HepG2 (cell line): Measurements from ENCODE around the gene MAP2K5. TPM values are rescaled to one million over a fixed set of nuclear protein-coding genes. Genes with fewer than 3 reads are reported as not detected.

Source experiments
- ARID2 ChIP-seq: sonication (generic); formaldehyde crosslinking; IDR thresholded peaks from 2 replicates; pipeline ENCODE4 v1.8.1; 2022; ENCODE audit warnings: mild to moderate bottlenecking, missing genetic modification reagents, borderline replicate concordance
- ATF3 ChIP-seq: sonication (generic); formaldehyde crosslinking; IDR thresholded peaks from 2 replicates; pipeline ENCODE4 v1.4.0; 2020; ENCODE audit warnings: missing genetic modification reagents
- ATRX ChIP-seq: sonication (generic); formaldehyde crosslinking; IDR thresholded peaks from 2 replicates; pipeline ENCODE4 v1.4.0; 2020; ENCODE audit warnings: missing genetic modification reagents, borderline replicate concordance
- DNMT1 ChIP-seq: sonication (generic); formaldehyde crosslinking; IDR thresholded peaks from 2 replicates; pipeline ENCODE4 v1.5.1; 2020; ENCODE audit warnings: mild to moderate bottlenecking, missing genetic modification reagents
- GATAD2A ChIP-seq: IDR thresholded peaks from 2 replicates; pipeline ENCODE4 v1.6.1; 2016
- HHEX ChIP-seq: IDR thresholded peaks from 2 replicates; pipeline ENCODE4 v1.6.1; 2016; ENCODE audit warnings: control low read depth
- HIVEP1 ChIP-seq: sonication (generic); formaldehyde crosslinking; IDR thresholded peaks from 2 replicates; pipeline ENCODE4 v1.4.0; 2020; ENCODE audit warnings: mild to moderate bottlenecking, missing genetic modification reagents
- JUND ChIP-seq: sonication (generic); formaldehyde crosslinking; IDR thresholded peaks from 2 replicates; pipeline ENCODE4 v1.8.0; 2022; ENCODE audit warnings: mild to moderate bottlenecking, missing genetic modification reagents
- MAZ ChIP-seq, 2 experiments: sonication (generic) in 1 of 2; formaldehyde crosslinking in 1 of 2; IDR thresholded peaks; 2 replicates each; pipeline versions ENCODE4 v1.5.0 to v1.6.1; 2012 to 2020; ENCODE audit warnings: low read depth in 2 of 2, mild to moderate bottlenecking in 2 of 2, borderline replicate concordance in 1 of 2, improper control_type of control experiment in 1 of 2, low read length in 1 of 2, missing genetic modification reagents in 1 of 2, moderate library complexity in 1 of 2
- POLR2G ChIP-seq: fragments of 200-400 bp; formaldehyde crosslinking; IDR thresholded peaks from 2 replicates; pipeline ENCODE4 v1.6.1; 2018; ENCODE audit warnings: mild to moderate bottlenecking, low read depth, low read length, moderate library complexity
- TAF1 ChIP-seq: sonication (generic); formaldehyde crosslinking; IDR thresholded peaks from 2 replicates; pipeline ENCODE4 v1.4.0; 2020; ENCODE audit warnings: missing genetic modification reagents
- ZFP37 ChIP-seq: sonication (generic); formaldehyde crosslinking; IDR thresholded peaks from 2 replicates; pipeline ENCODE4 v1.4.0; 2020; ENCODE audit warnings: missing genetic modification reagents, borderline replicate concordance
- ZKSCAN1 ChIP-seq: fragments of 150-350 bp; IDR thresholded peaks from 2 replicates; pipeline ENCODE4 v1.6.1; 2014; ENCODE audit warnings: low read length
- ZMYM4 ChIP-seq: sonication (generic); formaldehyde crosslinking; IDR thresholded peaks from 2 replicates; pipeline ENCODE4 v1.8.1; 2023; ENCODE audit warnings: mild to moderate bottlenecking, missing genetic modification reagents
- ZNF18 ChIP-seq: sonication (generic); formaldehyde crosslinking; IDR thresholded peaks from 2 replicates; pipeline ENCODE4 v1.8.0; 2022; ENCODE audit warnings: mild to moderate bottlenecking, missing genetic modification reagents; ENCODE audit not compliant: insufficient replicate concordance
- ZNF3 ChIP-seq: IDR thresholded peaks from 2 replicates; pipeline ENCODE4 v1.7.0; 2017; ENCODE audit warnings: inconsistent platforms
- ZNF44 ChIP-seq: sonication (generic); formaldehyde crosslinking; IDR thresholded peaks from 2 replicates; pipeline ENCODE4 v1.5.1; 2020; ENCODE audit warnings: mild to moderate bottlenecking, missing genetic modification reagents
- ZNF570 ChIP-seq: sonication (generic); formaldehyde crosslinking; IDR thresholded peaks from 2 replicates; pipeline ENCODE4 v1.4.0; 2020; ENCODE audit warnings: mild to moderate bottlenecking, missing genetic modification reagents, borderline replicate concordance
- ZNF644 ChIP-seq: IDR thresholded peaks from 2 replicates; pipeline ENCODE4 v1.6.1; 2016; ENCODE audit warnings: low read depth
- polyA plus RNA-seq, 8 experiments: library from polyadenylated mRNA; depleted of rRNA in 3 of 8; stranded (reverse) in 7 of 8; unstranded in 1 of 8; fragments of >200 nt; fragmentation: Illumina TruSeq in 4 of 8; extraction: Trizol in 4 of 8; gene quantifications; 2 replicates each; pipeline versions ENCODE4 v1.2.1 to v1.2.3, GENCODE V29; 2011 to 2016; ENCODE audit warnings: low read depth in 4 of 8, missing spikeins in 1 of 8, mixed read lengths in 1 of 8; ENCODE audit not compliant: insufficient read depth in 1 of 8
- total RNA-seq, 5 experiments: library from RNA; depleted of rRNA; stranded (reverse); fragments of >200 nt; fragmentation: Illumina TruSeq; extraction: Trizol; gene quantifications; 2 replicates each; pipeline ENCODE4 v1.2.3, GENCODE V29; 2016; ENCODE audit warnings: low read depth in 1 of 5
- TF ChIP-seq, protein P1 (sequence below): sonication (generic); formaldehyde crosslinking; IDR thresholded peaks from 2 replicates; pipeline ENCODE4 v1.4.0; 2020; ENCODE audit warnings: missing genetic modification reagents
- TF ChIP-seq, protein P2 (sequence below): sonication (generic); formaldehyde crosslinking; IDR thresholded peaks from 2 replicates; pipeline ENCODE4 v1.4.0; 2020; ENCODE audit warnings: missing genetic modification reagents, borderline replicate concordance

Gene MAP2K5
- total and polyA plus RNA-seq, 2 of the 13 experiments (the other 11 are each of a cell fraction or from before 2014, with no cell fraction given), result 4.0 to 4.3 TPM

DNA sequence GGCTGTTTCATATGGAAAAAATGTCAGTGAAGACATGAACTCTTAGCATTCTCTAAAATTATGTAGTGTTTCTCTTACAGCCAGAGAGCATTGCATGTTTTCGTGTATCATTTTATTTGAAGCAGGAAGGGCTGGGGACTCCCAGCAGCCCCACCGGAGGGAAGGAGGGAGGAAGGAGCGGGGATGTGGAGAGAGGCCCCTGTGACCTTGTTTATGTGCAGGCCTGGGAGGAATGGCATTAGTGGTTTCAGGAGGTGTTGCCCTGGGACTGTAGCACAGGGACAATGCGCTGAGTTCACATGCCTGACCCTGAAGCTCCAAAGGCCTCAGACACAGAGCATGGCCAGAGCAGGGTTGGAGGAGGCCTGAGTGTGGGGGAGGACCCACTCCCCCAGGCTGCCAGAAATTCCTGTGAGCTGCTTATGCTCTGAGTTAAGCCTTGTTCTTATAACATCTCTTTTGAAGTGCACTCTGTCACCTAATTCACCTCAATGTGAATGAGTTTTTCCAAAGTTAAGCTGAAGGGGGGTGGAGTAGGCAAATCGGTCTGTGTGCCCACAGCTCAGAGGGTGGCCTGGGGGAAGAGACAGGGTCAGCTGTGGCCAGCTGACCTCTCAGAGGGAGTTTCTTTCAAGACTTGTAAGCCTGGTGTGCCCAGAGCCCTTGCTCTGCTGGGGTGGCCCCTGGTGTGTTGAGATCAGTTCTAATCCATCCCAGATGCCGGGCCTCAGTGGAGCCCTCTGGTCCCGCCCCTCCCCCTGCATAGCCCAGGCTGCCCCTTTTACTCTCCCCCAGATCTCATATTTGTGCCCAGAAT, 301.3 kb downstream of the MAP2K5 start (continued):
- no peak for TF ChIP-seq ATF3 (CRISPR knock-in tag)
- TF ChIP-seq HHEX (CRISPR knock-in tag), result no peak
- TF ChIP-seq HIVEP1 (CRISPR knock-in tag), result 0 out of 2 replicates have a peak, but pooled peaks have one; percentile 20
- TF ChIP-seq POLR2G, result no peak
- TF ChIP-seq ZNF44 (CRISPR knock-in tag), result 0 out of 2 replicates have a peak, but pooled peaks have one; percentile 52
- TF ChIP-seq TAF1 (CRISPR knock-in tag), result no peak
- TF ChIP-seq ZNF570 (CRISPR knock-in tag), result no peak
- no peak for TF ChIP-seq ZFP37 (CRISPR knock-in tag)
- no peak for TF ChIP-seq ZKSCAN1
- TF ChIP-seq DNMT1 (CRISPR knock-in tag), result no peak
- TF ChIP-seq, protein P1, sequence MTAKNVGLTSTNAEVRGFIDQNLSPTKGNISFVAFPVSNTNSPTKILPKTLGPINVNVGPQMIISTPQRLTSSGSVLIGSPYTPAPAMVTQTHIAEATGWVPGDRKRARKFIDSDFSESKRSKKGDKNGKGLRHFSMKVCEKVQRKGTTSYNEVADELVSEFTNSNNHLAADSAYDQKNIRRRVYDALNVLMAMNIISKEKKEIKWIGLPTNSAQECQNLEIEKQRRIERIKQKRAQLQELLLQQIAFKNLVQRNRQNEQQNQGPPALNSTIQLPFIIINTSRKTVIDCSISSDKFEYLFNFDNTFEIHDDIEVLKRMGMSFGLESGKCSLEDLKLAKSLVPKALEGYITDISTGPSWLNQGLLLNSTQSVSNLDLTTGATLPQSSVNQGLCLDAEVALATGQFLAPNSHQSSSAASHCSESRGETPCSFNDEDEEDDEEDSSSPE, result no peak; the same call in 1 of the 2 replicates
- no peak for TF ChIP-seq ARID2 (CRISPR knock-in tag)
- TF ChIP-seq ZNF3 (CRISPR knock-in tag), result no peak
- TF ChIP-seq, protein P2, sequence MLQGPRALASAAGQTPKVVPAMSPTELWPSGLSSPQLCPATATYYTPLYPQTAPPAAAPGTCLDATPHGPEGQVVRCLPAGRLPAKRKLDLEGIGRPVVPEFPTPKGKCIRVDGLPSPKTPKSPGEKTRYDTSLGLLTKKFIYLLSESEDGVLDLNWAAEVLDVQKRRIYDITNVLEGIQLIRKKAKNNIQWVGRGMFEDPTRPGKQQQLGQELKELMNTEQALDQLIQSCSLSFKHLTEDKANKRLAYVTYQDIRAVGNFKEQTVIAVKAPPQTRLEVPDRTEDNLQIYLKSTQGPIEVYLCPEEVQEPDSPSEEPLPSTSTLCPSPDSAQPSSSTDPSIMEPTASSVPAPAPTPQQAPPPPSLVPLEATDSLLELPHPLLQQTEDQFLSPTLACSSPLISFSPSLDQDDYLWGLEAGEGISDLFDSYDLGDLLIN (CRISPR knock-in tag), result no peak
- 0 out of 2 replicates have a peak, but pooled peaks have one; percentile 26 for TF ChIP-seq ZNF644
- no peak for TF ChIP-seq JUND (CRISPR knock-in tag)
- TF ChIP-seq MAZ (IDR thresholded peaks at IDR 0.05; ENCODE audit: borderline replicate concordance, low read depth, low read length), result no peak
- peak; percentile 45; the same call in 1 of the 2 replicates for TF ChIP-seq MAZ (CRISPR knock-in tag; IDR thresholded peaks at IDR 0.05; ENCODE audit: low read depth)
- no peak; the same call in 1 of the 2 replicates for TF ChIP-seq ZMYM4 (CRISPR knock-in tag)
- TF ChIP-seq ATRX (CRISPR knock-in tag), result no peak
- peak; percentile 70; the same call in 1 of the 2 replicates for TF ChIP-seq GATAD2A (CRISPR knock-in tag)
- no peak for TF ChIP-seq ZNF18 (CRISPR knock-in tag)
